Measurements from ENCODE around the gene DUS3L.
A peak's percentile ranks its signal among the peaks of the same experiment; 100 is the strongest.

DUS3L gene, protein sequence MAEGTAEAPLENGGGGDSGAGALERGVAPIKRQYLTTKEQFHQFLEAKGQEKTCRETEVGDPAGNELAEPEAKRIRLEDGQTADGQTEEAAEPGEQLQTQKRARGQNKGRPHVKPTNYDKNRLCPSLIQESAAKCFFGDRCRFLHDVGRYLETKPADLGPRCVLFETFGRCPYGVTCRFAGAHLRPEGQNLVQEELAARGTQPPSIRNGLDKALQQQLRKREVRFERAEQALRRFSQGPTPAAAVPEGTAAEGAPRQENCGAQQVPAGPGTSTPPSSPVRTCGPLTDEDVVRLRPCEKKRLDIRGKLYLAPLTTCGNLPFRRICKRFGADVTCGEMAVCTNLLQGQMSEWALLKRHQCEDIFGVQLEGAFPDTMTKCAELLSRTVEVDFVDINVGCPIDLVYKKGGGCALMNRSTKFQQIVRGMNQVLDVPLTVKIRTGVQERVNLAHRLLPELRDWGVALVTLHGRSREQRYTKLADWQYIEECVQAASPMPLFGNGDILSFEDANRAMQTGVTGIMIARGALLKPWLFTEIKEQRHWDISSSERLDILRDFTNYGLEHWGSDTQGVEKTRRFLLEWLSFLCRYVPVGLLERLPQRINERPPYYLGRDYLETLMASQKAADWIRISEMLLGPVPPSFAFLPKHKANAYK

DNA sequence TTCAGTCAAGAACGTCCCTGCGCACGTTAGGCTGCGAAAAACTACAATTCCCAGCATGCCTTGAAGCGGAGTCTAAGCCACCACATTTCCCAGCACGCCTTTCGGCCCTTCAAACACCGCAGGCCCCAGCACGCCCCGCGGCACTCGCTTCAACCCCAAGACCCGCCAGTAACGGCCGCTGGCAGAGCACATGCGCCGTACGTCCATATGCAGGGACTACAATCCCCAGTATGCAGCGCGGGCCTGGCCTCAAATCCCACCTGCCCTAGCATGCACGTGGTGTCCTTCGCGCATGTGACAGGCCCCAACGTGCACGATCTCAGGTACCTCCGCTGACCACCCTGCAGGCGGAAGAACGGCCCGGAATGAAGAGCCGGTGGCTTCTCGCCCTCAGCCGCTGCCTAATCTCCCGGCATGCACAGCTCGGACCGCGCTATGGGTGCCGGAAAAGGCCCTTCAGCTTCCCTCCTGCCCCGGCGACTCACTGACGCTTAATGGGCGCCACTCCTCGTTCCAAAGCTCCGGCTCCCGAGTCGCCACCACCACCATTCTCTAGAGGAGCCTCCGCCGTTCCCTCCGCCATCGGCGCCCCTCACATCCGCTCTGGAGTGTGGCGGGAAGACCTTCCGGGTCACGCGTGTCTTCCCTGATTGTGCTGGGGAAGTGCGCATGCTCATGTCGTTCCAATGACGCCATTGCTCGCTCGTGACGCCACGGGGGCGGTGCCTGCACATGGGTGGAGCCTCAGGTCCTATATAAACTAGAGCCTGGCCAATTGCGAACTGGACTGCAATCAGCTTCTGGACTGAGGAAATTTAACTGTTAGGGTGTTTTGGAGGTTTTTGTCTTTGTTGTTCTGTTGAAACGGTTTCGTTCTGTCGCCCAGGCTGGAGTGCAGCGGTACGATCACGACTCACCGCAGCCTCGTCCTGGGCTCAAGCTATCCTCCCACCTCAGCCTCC is at the start of gene DUS3L:
Gene DUS3L, minus strand, starts transcription at position 605 of the 962 bp plus-strand sequence. Its CDS starts 22 bp downstream, at position 583.
- H3K27ac Mint-ChIP-seq, result peak within 1 kb of the TSS; percentile 98
- DNase-seq (ENCODE audit: low spot score in 2 of 2), result peak; percentile 93 to 95
- ATAC-seq (ENCODE audit: low read depth), result peak; percentile 89

DNA sequence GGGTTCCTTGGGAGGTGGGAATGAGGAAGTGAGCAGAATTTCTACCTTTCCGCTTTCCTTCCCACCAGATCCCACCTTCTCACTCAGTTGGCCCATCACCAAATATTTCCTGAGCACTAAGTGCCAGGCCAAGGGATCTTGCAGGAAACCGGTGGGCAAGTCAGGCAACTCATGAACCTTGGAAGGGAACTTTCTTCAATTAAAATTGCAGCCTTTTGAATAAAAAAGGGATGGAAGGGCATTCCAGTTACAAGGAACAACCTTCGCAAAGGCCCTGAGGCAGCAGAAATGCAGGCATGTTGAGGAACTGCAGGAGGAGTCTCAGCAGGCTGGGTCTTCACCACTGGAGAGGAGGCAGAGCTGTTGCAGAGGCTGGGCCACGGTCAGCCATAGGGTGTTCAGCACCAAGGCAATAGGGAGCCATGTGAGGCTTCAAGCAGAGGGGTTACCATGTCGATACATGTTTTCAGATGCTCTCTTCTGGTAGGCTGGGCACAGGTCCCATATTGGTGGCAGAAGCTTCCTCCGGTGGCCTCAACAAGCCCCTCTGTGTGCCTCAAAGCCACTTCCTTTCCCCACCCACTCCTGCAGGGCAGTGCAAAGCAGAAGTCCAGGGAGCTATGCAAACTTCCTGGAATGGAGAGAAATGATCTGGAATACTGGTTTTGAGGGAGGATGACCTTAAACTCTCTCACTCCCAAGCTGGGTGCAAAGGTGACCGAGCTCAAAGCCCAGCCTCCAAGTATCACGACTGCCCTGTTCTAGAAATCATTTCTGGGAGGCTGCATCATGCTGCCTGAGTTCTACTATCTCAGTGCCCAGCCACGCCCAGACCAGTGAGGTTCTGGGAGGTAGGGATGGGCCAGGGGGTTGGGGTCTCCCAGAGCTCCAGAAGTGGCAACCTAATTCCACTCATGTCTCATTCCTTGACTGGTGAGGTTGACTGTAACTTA is 48.4 kb upstream of the DUS3L start, which contains the start of gene FUT6:
Gene FUT6, minus strand, starts transcription at position 638 of the 953 bp plus-strand sequence. CDS start 7,135 bp downstream, outside the sequence.
- DNase-seq (ENCODE audit: low spot score in 2 of 2) (no peak), ATAC-seq (ENCODE audit: low read depth) (no peak)
- Mint-ChIP-seq H3K27ac (no peak within 1 kb of the TSS), H3K4me1 (peaks cover 2% of the 10 kb centered on the region), H3K9me3 (no peaks in the 10 kb centered on the region), H3K36me3 (peaks cover 2% of the 10 kb centered on the region), H3K4me3 (no peak within 1 kb of the TSS), H3K27me3 (peaks cover 12% of the 10 kb centered on the region)

More for the DNA sequence above, at the start of gene DUS3L:
- H3K36me3 Mint-ChIP-seq, result peaks cover 25% of the 10 kb centered on the region
- H3K4me3 Mint-ChIP-seq, result peak within 1 kb of the TSS; percentile 92
- H3K4me1 Mint-ChIP-seq, result peaks cover 10% of the 10 kb centered on the region
- peaks cover 1% of the 10 kb centered on the region for H3K9me3 Mint-ChIP-seq
- peaks cover 2% of the 10 kb centered on the region for H3K27me3 Mint-ChIP-seq

DNA sequence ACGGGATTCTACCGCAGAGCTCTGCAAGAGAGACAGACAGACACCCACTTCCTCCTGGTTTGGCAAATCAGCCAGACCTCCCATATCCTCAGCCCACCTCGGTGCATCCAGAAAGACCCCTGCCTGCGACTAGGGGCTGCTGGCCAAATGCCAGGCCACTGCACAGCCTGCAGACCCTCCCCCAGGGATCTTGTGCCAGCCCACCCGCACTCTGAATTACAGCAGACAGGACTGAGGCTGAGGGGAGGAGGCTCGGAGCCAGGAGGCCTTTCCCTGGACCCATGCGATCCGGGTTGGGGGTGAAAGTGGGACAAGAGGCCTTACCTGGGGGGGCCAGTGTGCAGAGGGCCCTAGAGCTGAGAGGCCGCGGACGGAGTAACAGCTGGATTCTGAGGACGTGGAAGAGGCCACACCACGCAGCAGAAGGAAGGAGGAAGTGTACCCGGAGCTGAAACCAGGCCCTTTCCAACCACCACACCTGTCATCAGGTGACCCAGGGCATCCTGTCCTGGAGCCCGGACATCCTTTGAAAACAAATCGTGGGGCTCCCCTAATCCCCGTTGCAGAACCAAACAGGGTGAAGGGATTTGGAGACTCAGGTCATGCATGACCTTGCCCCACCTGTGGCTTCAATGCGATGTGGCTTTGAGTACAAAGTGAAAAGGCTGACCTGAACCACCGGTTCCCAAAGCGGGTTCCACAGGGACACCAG is 47.5 kb upstream of the DUS3L start:
- Mint-ChIP-seq H3K27ac (no peak overlapping the region), H3K9me3 (no peaks in the 10 kb centered on the region), H3K27me3 (peaks cover 12% of the 10 kb centered on the region), H3K4me3 (no peak overlapping the region), H3K36me3 (peaks cover 2% of the 10 kb centered on the region), H3K4me1 (peaks cover 2% of the 10 kb centered on the region)
- ATAC-seq (ENCODE audit: low read depth) (no peak), DNase-seq (ENCODE audit: low spot score in 2 of 2) (no peak)

DNA sequence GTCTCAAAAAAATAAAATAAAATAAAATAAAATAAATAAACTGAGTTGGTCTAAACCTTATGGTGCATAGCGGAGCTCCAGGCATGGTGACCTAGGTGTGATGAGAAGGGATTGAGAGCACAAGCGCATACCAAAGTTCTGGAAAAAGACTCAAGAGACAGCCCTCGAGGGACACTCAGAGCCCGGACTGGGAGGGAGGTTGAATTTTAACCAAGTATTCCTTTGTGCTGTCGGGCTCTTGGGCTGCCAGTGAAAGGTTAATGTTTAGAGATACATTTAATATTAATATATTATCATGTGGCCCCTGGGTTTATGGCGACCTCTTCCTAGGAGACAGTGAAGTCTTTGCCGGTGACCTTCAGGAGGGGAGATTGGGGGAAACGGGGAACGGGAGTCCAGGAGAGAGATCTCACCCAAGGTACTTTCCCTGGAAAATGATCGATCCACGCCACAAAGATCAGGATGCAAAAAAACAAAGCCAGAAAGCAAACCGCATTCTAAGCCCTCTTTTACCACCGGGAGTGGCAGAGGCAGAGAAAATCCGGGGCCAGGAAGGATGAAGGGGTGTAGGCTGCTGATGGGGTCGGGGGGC is 46.9 kb upstream of the DUS3L start:
- ATAC-seq (ENCODE audit: low read depth) (no peak), DNase-seq (ENCODE audit: low spot score in 2 of 2) (no peak)
- Mint-ChIP-seq H3K27me3 (peaks cover 9% of the 10 kb centered on the region), H3K4me1 (peaks cover 2% of the 10 kb centered on the region), H3K36me3 (peaks cover 2% of the 10 kb centered on the region), H3K4me3 (no peak overlapping the region), H3K27ac (no peak overlapping the region), H3K9me3 (no peaks in the 10 kb centered on the region)

DNA sequence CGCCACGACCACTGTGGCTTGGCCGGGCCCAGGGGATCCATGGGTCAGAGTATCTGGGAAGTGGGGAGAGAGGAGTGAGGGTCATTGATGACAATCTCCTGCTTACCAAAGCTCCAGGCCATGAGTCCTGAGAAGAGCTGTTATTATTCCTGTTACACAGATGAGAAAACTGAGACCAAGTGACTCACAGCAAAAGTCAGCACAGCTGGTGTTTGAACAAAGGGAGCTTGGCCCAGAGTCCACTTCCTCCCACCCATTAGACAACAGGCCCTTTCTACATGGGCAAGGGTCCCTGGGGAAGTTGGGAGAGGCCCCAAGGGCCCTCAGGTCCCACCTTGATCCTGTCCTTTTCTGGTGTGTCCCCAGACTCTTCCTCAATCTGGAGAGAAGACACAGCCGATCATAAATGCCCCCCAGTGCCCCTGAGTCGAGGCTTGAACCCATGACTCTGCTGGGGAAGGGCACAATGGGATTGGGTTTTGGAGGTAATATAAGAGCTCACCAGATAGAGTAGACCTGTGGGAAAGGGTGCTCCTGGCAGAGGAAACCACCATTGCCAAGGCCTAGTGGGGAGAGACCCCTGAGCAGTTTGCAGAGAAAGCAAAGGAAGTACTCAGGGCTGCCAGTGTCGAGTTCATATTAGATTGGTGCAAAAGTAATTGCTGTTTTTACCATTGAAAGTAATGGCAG is 41.7 kb upstream of the DUS3L start:
- no peaks in the 10 kb centered on the region for H3K36me3 Mint-ChIP-seq
- no peaks in the 10 kb centered on the region for H3K9me3 Mint-ChIP-seq
- H3K27ac Mint-ChIP-seq, result no peak overlapping the region
- no peak for ATAC-seq (ENCODE audit: low read depth)
- no peak for DNase-seq (ENCODE audit: low spot score in 2 of 2)
- H3K27me3 Mint-ChIP-seq, result peaks cover 13% of the 10 kb centered on the region
- no peak overlapping the region for H3K4me3 Mint-ChIP-seq
- H3K4me1 Mint-ChIP-seq, result peaks cover 4% of the 10 kb centered on the region

DNA sequence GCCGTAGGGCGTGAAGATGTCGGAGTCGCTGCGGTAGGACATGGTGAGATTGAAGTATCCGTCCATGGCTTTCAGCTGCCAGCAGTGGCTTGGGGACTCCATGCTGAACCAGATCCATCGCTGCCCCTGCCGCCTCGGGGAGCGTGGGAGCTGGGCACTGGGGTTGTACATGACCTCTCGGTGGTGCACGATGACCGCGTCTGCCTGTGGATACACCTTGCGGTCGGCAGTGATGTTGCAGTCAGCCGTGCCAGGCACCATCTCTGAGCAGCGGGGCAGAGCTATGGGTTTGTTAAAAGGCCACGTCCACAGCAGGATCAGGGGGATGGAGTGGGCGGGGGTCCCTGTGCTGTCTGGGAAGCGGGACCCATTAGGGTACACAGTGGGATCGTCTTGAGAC is 41.1 kb upstream of the DUS3L start:
- no peak overlapping the region for H3K4me3 Mint-ChIP-seq
- H3K27ac Mint-ChIP-seq, result no peak overlapping the region
- peaks cover 7% of the 10 kb centered on the region for H3K4me1 Mint-ChIP-seq
- peaks cover 15% of the 10 kb centered on the region for H3K27me3 Mint-ChIP-seq
- peaks cover 2% of the 10 kb centered on the region for H3K36me3 Mint-ChIP-seq
- no peak for DNase-seq (ENCODE audit: low spot score in 2 of 2)
- peaks cover 1% of the 10 kb centered on the region for H3K9me3 Mint-ChIP-seq
- ATAC-seq (ENCODE audit: low read depth), result no peak

DNA sequence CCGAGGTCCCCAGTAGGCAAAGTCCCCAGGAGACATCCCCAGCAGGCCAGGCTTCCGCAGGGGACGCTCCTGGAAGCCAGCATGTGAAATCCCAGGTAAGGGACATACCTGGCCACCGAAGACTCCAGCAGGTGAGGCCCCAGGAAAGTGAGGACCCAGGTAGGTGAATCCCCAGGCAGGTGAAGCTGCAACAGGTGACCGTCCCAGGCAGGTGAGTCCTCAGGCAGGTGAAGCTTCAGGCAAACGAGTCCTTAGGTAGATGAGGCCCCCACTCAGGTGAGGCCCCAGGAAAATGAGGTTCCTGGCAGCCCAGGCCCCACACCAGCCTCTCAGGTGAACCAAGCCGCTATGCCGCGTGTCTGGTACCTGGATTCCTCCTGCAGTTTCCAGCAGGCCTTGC is 40.2 kb upstream of the DUS3L start:
- no peak for DNase-seq (ENCODE audit: low spot score in 2 of 2)
- no peak for ATAC-seq (ENCODE audit: low read depth)
- Mint-ChIP-seq H3K4me1 (peaks cover 8% of the 10 kb centered on the region), H3K4me3 (no peak overlapping the region), H3K27ac (no peak overlapping the region), H3K27me3 (peaks cover 16% of the 10 kb centered on the region), H3K36me3 (peaks cover 2% of the 10 kb centered on the region), H3K9me3 (peaks cover 2% of the 10 kb centered on the region)

DNA sequence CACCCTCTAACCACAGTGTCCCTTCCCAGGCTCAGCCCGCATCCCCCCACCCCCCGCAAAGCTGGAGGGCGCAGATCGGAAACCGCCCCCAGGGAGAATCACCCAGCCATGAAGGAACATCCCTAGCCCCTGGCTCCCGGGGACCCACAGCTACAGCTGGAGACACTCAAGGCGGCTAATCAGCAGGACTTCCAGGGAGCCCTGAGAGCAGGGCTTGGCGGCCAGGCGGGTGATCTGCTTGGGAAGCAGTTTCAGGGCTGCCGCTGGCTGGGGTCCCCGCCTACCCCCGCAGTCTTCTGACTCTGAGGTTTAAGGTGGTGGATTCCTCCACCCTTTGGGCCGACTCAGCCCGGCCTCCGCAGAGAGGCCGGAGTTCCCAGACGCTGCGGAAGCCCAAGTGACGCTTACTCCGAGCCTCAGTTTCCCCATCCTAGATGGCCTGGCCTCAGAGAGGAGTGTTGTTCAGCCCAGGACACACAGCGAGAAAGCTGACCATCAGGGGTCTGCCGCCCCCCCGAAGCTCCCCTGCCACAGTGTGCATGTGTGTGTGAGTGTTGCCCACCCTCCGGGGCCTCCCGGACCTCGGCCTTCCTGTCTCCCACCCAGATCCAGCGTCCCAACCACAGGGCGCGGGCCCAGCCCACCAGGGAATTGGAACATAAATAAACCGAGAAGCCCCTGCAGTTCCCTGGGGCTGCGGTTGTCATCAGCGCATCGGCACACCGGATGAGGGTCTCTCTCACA is 38.8 kb upstream of the DUS3L start:
- DNase-seq (ENCODE audit: low spot score in 2 of 2) (no peak), ATAC-seq (ENCODE audit: low read depth) (no peak)
- H3K9me3 Mint-ChIP-seq, result peaks cover 2% of the 10 kb centered on the region
- peaks cover 16% of the 10 kb centered on the region for H3K27me3 Mint-ChIP-seq
- H3K4me1 Mint-ChIP-seq, result peaks cover 8% of the 10 kb centered on the region
- no peak overlapping the region for H3K27ac Mint-ChIP-seq
- H3K36me3 Mint-ChIP-seq, result peaks cover 2% of the 10 kb centered on the region
- no peak overlapping the region for H3K4me3 Mint-ChIP-seq

DNA sequence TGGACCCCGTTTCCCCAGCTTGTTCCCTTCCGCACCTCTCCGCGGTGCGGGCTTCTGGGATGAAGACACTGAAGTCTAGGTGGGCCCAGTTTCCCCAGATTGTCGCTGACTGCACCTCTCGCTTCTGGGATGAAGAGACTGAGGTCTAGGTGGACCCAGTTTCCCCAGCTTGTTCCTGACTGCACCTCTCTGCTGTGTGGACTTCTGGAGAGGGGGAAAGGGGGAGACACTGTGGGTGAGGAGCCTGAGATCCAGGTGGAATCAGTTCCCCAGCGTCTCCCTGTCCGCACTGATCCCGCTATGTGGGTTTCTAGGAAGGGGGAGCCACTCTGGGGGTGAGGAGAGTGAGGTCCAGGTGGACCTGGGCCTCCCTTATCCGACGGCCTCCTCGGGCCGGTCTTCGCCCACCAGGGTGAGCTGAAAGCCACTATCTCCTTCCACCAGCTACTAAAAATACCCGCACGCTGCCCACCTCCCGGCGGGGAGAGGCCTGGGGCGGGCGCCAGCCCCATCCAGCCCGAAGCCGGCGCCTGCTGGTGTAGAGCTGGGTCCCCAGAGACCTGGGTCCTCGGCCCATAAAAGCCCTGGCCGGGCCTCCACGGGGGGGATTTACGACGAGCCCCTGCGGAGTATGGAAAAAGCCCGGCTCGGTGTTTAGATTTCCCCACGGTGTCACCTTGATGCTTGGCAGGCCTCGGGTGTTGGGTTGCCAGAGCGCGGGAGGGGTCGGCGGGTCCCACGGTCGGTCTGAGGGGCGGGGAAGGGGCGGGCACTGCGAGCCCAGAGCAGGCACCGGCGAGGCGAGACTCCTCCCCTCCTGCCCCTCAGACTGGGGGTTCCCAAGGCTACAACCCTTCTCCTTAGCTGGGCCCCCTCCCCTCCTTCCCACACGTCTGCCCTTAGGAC is 38.0 kb upstream of the DUS3L start:
- H3K9me3 Mint-ChIP-seq, result peaks cover 2% of the 10 kb centered on the region
- peak in 1 of 2 donors; percentile 24 for DNase-seq (ENCODE audit: low spot score in 2 of 2)
- peaks cover 16% of the 10 kb centered on the region for H3K27me3 Mint-ChIP-seq
- peak overlapping the region; percentile 68 for H3K27ac Mint-ChIP-seq
- ATAC-seq (ENCODE audit: low read depth), result no peak
- H3K4me1 Mint-ChIP-seq, result peaks cover 8% of the 10 kb centered on the region
- H3K36me3 Mint-ChIP-seq, result peaks cover 2% of the 10 kb centered on the region
- H3K4me3 Mint-ChIP-seq, result peak overlapping the region; percentile 85

DNA sequence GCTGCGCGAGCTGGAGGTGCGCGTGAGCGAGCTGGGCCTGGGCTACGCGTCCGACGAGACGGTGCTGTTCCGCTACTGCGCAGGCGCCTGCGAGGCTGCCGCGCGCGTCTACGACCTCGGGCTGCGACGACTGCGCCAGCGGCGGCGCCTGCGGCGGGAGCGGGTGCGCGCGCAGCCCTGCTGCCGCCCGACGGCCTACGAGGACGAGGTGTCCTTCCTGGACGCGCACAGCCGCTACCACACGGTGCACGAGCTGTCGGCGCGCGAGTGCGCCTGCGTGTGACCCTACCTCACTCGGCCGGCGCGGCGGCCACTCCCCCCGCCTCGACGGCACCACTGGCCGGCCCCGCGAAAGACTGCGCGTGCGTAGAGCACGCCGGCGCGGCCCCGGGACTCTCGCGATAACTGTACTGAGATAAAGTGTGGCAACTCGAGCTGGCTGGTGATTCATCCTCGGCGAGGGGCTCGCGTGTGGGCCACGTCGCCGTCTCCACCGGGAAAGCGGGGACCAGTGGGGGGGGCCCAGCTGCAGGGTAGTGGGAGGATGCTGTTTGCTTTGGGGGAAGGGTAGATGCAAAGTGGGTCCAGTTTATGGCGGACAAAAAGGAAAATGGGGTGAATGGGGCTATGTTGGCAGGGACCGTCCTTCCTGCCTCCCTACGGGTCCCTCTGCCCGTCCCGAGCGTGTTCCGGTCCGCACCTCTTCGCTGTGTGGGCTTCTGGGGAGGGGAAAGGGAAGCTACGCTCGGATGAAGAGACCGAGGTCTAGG is 37.1 kb upstream of the DUS3L start:
- ATAC-seq (ENCODE audit: low read depth), result peak; percentile 81
- peaks cover 8% of the 10 kb centered on the region for H3K4me1 Mint-ChIP-seq
- peak overlapping the region; percentile 68 for H3K27ac Mint-ChIP-seq
- peaks cover 2% of the 10 kb centered on the region for H3K9me3 Mint-ChIP-seq
- H3K27me3 Mint-ChIP-seq, result peaks cover 16% of the 10 kb centered on the region
- H3K4me3 Mint-ChIP-seq, result peak overlapping the region; percentile 85
- peaks cover 2% of the 10 kb centered on the region for H3K36me3 Mint-ChIP-seq
- peak; percentile 64 to 79 for DNase-seq (ENCODE audit: low spot score in 2 of 2)

Measured in memory B cell (primary cell).